OCI-LY1 (cell line): ENCODE results near the gene CREB5.
"Not testable (repeated sequence)": the region's sequence is repeated elsewhere in the genome, so short reads cannot be mapped to it uniquely, and the experiment has no call there.

Source experiments
- H2AFZ ChIP-seq: fragments of 200-600 bp; sonication (generic), shearing (Covaris generic); 2 replicates; pipeline ENCODE4 v1.6.0; 2014; ENCODE audit warnings: antibody characterized with exemption, mild to moderate bottlenecking, low read length
- H3F3A ChIP-seq: fragments of 200-600 bp; sonication (generic), shearing (Covaris generic); 2 replicates; pipeline ENCODE4 v1.6.0; 2014; ENCODE audit warnings: mild to moderate bottlenecking, antibody characterized with exemption, low read length, moderate library complexity; ENCODE audit not compliant: insufficient read depth
- H3K27ac ChIP-seq: fragments of 200-600 bp; sonication (generic); 2 replicates; pipeline ENCODE4 v1.5.1; 2014; ENCODE audit warnings: low read length, mixed run types, mild to moderate bottlenecking, low read depth; ENCODE audit not compliant: poor library complexity, severe bottlenecking
- H3K27me3 ChIP-seq: fragments of 200-600 bp; sonication (generic); 2 replicates; pipeline ENCODE4 v1.6.0; 2014; ENCODE audit warnings: antibody characterized with exemption, mild to moderate bottlenecking, low read length, moderate library complexity; ENCODE audit not compliant: insufficient read depth
- H3K36me3 ChIP-seq: fragments of 200-600 bp; sonication (generic); 2 replicates; pipeline ENCODE4 v1.6.1; 2014; ENCODE audit warnings: mild to moderate bottlenecking, antibody characterized with exemption, low read length, moderate library complexity, mixed read lengths; ENCODE audit not compliant: insufficient read depth
- H3K4me1 ChIP-seq: fragments of 200-600 bp; sonication (generic); 2 replicates; pipeline ENCODE4 v1.5.1; 2014; ENCODE audit warnings: mild to moderate bottlenecking, low read length, moderate library complexity; ENCODE audit not compliant: insufficient read depth, severe bottlenecking
- H3K4me2 ChIP-seq: fragments of 200-600 bp; sonication (generic), shearing (Covaris generic); 2 replicates; pipeline ENCODE4 v1.6.1; 2014; ENCODE audit warnings: low read length
- H3K4me3 ChIP-seq: fragments of 200-600 bp; sonication (generic); 2 replicates; pipeline ENCODE4 v1.5.1; 2014; ENCODE audit warnings: low read length, low read depth, mild to moderate bottlenecking, mixed read lengths; ENCODE audit not compliant: poor library complexity, severe bottlenecking
- H3K79me2 ChIP-seq: fragments of 200-600 bp; shearing (Covaris generic); 2 replicates; pipeline ENCODE4 v1.6.1; 2016; ENCODE audit warnings: mixed run types, low read length, mixed read lengths; ENCODE audit not compliant: insufficient read depth
- H3K9ac ChIP-seq: fragments of 200-600 bp; sonication (generic), shearing (Covaris generic); 2 replicates; pipeline ENCODE4 v1.6.1; 2014; ENCODE audit warnings: mild to moderate bottlenecking, low read length, mixed read lengths
- H3K9me2 ChIP-seq: fragments of 200-600 bp; sonication (generic), shearing (Covaris generic); 2 replicates; pipeline ENCODE4 v1.6.1; 2014; ENCODE audit warnings: low read depth, mild to moderate bottlenecking, low read length, mixed read lengths
- H3K9me3 ChIP-seq: fragments of 200-600 bp; shearing (Covaris generic); 2 replicates; pipeline ENCODE4 v1.6.1; 2014; ENCODE audit warnings: low read length, mixed read lengths
- H4K20me1 ChIP-seq: fragments of 200-600 bp; sonication (generic), shearing (Covaris generic); 2 replicates; pipeline ENCODE4 v1.6.0; 2016; ENCODE audit warnings: mild to moderate bottlenecking, low read length; ENCODE audit not compliant: insufficient read depth
- CTCF ChIP-seq: fragments of 200-600 bp; sonication (generic), shearing (Covaris generic); IDR thresholded peaks from 2 replicates; pipeline ENCODE4 v1.5.1; 2017; ENCODE audit warnings: mild to moderate bottlenecking, antibody characterized with exemption, low read length, moderate library complexity, mixed read lengths
- EZH2 ChIP-seq: fragments of 200-600 bp; sonication (generic), shearing (Covaris generic); IDR thresholded peaks from 2 replicates; pipeline ENCODE4 v1.8.0; 2017; ENCODE audit warnings: borderline replicate concordance, mixed run types, mild to moderate bottlenecking, antibody characterized with exemption, low read length, moderate library complexity, mixed read lengths

The CREB5 gene

DNA sequence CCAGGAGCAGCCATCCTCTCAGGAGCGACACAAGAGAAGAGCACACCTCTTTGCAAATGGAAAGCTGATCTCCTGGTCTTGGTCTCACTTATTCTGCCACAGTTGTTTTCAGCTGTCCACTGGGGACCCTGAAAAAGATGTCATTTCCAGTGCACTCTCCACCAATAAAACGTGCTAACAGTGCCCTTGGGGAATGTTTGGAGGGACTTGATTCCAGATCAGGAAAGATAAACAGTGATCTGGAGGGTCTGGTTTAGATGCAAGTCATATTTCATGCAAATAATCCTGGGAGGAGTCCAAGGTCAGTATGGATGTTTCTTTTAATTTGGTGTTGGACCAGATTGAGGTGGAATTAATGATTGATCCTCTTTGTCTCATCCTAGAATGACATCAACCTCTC, 185.0 kb downstream of the CREB5 start:
- Histone ChIP-seq H3F3A (no peaks in the 10 kb centered on the region), H2AFZ (no peak overlapping the region), H3K9me2 (no peaks in the 10 kb centered on the region), H3K4me3 (no peak overlapping the region), H3K79me2 (peaks cover 6% of the 10 kb centered on the region; the same call in 1 of the 2 replicates), H4K20me1 (no peaks in the 10 kb centered on the region), H3K4me1 (peaks cover 33% of the 10 kb centered on the region), H3K27me3 (no peaks in the 10 kb centered on the region), H3K36me3 (peaks cover 32% of the 10 kb centered on the region), H3K9me3 (no peaks in the 10 kb centered on the region), H3K27ac (no peak overlapping the region), H3K9ac (no peak overlapping the region), H3K4me2 (no peak overlapping the region)
- TF ChIP-seq EZH2 (no peak), CTCF (no peak)

GRCh38 chr7:28598037-28598436, 185.7 kb downstream of the CREB5 start:
- H3K4me3 ChIP-seq, H3K9ac ChIP-seq: not testable (repeated sequence)
- H3K4me1 ChIP-seq = peaks cover 27% of the 10 kb centered on the region

DNA sequence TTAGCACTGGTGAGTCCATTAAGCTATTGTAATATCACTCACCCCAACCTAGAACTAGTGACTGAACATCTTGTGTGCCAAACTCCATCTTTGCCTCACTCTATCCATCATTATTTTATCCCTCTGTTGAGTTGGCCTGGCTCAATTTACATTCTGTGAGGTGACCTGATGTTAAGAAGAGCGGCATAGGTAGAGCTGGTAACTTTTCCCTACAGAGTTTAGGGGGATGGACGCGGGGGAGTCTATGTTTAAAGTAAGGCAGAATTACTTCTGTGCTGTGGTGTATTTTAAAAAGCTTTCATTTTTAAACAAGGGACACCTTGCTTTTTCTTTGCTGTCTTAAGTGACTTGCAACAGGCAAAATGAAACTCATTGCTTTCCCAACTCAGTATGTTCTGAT, 186.3 kb downstream of the CREB5 start:
- Histone ChIP-seq H3K4me3 (no peak overlapping the region), H4K20me1 (no peaks in the 10 kb centered on the region), H3K9me2 (no peaks in the 10 kb centered on the region), H3K27me3 (no peaks in the 10 kb centered on the region), H3K9me3 (no peaks in the 10 kb centered on the region), H2AFZ (no peak overlapping the region), H3K4me1 (peaks cover 26% of the 10 kb centered on the region), H3K4me2 (no peak overlapping the region), H3K79me2 (peaks cover 3% of the 10 kb centered on the region; the same call in 1 of the 2 replicates), H3K9ac (no peak overlapping the region), H3K36me3 (peaks cover 44% of the 10 kb centered on the region), H3K27ac (no peak overlapping the region), H3F3A (no peaks in the 10 kb centered on the region)
- TF ChIP-seq EZH2 (no peak), CTCF (no peak)

More at GRCh38 chr7:28598037-28598436, 185.7 kb downstream of the CREB5 start:
- H2AFZ ChIP-seq, H3K4me2 ChIP-seq, H3K79me2 ChIP-seq, H3K9me2 ChIP-seq, H4K20me1 ChIP-seq, H3F3A ChIP-seq, H3K27ac ChIP-seq, H3K27me3 ChIP-seq, H3K9me3 ChIP-seq: not testable (repeated sequence)
- H3K36me3 ChIP-seq = peaks cover 39% of the 10 kb centered on the region

GRCh38 chr7:28599411-28599810, 187.1 kb downstream of the CREB5 start:
- TF ChIP-seq EZH2 (no peak), CTCF (no peak)
- Histone ChIP-seq H2AFZ (no peak overlapping the region), H3K4me2 (no peak overlapping the region), H3K9ac (no peak overlapping the region), H3F3A (no peaks in the 10 kb centered on the region), H3K27me3 (no peaks in the 10 kb centered on the region), H3K27ac (no peak overlapping the region), H3K9me3 (no peaks in the 10 kb centered on the region), H4K20me1 (no peaks in the 10 kb centered on the region), H3K4me3 (no peak overlapping the region), H3K9me2 (no peaks in the 10 kb centered on the region), H3K79me2 (peaks cover 8% of the 10 kb centered on the region), H3K4me1 (peaks cover 18% of the 10 kb centered on the region), H3K36me3 (peaks cover 46% of the 10 kb centered on the region)
